HepG2 (cell line): ENCODE measurements around the gene FUT1. TPM values are rescaled to one million over a fixed set of nuclear protein-coding genes. Genes with fewer than 3 reads are reported as not detected.
A peak's percentile ranks its signal among the peaks of the same experiment; 100 is the strongest.

Source experiments
- ATAC-seq: fragments of 200-7000 bp; cut with Tn5 transposase; 3 replicates; pipeline ENCODE4 v1.9.1; 2020; ENCODE audit warnings: mild to moderate bottlenecking, moderate library complexity
- BruUV-seq: library from RNA; stranded (reverse); fragments of 400-500 nt; replicated peaks from 2 replicates; lab custom pipeline; 2021; lab: Mats Ljungman, UMichigan
- CTCF ChIA-PET: fragments of 300-600 bp; formaldehyde crosslinking; extraction: SDS; loops from one replicate; lab custom pipeline; 2021; ENCODE audit warnings: low total read pairs, inconsistent platforms, low intra/inter-chr PET ratio; lab: Yijun Ruan, JAX
- POLR2A ChIA-PET: fragments of 350-600 bp; sonication (Branson Sonifier 250); formaldehyde crosslinking; loops from one replicate; lab custom pipeline; 2020; ENCODE audit warnings: antibody characterized with exemption, inconsistent platforms; lab: Yijun Ruan, JAX
- DNase-seq: peaks from one replicate; pipeline ENCODE4 v3.0.0-alpha.2; 2015; ENCODE audit warnings: low spot score
- FAIRE-seq: peaks from 3 replicates; lab custom pipeline; 2011; peaks lifted over from hg19 to GRCh38; lab: Jason Lieb, UNC
- H2AFZ ChIP-seq: one replicate; pipeline ENCODE4 v1.6.1; 2011; ENCODE audit warnings: low read length, inconsistent platforms
- H3K27ac ChIP-seq: fragments of 300-600 bp; 3 replicates; pipeline ENCODE4 v1.8.0; 2011; ENCODE audit warnings: mixed run types, mild to moderate bottlenecking, mixed read lengths, low read length, inconsistent platforms; ENCODE audit not compliant: insufficient read depth; ENCODE audit errors: extremely low read length
- H3K27me3 ChIP-seq, 2 experiments: fragments of 200-600 bp in 1 of 2; 2 replicates in 1 of 2; 3 replicates in 1 of 2; pipeline versions ENCODE4 v1.6.0 to v1.8.0; 2011; ENCODE audit warnings: low read length in 2 of 2, mild to moderate bottlenecking in 2 of 2, moderate library complexity in 2 of 2, inconsistent platforms in 1 of 2; ENCODE audit not compliant: insufficient read depth in 2 of 2, control insufficient read depth in 1 of 2
- H3K36me3 ChIP-seq, 2 experiments: fragments of 200-600 bp in 1 of 2; replicated peaks in 1 of 2; 2 replicates in 1 of 2; 3 replicates in 1 of 2; pipeline versions ENCODE4 v1.5.1 to v1.8.0; 2011; ENCODE audit warnings: low read length in 2 of 2, inconsistent platforms in 1 of 2; ENCODE audit not compliant: insufficient read depth in 2 of 2, control insufficient read depth in 1 of 2
- H3K4me1 ChIP-seq: 2 replicates; pipeline ENCODE4 v1.5.1; 2012; ENCODE audit warnings: low read length, inconsistent platforms; ENCODE audit not compliant: insufficient read depth
- H3K4me2 ChIP-seq: 2 replicates; pipeline ENCODE4 v1.6.0; 2011; ENCODE audit warnings: low read depth, low read length, inconsistent platforms
- H3K4me3 ChIP-seq, 3 experiments: fragments of 200-600 bp in 1 of 3; sonication (generic), shearing (Covaris generic) in 1 of 3; replicated peaks in 1 of 3; 2 replicates each; pipeline ENCODE4 v1.5.1; 2011 to 2016; ENCODE audit warnings: low read length in 3 of 3, inconsistent platforms in 2 of 3, low read depth in 2 of 3, mild to moderate bottlenecking in 2 of 3, control low read depth in 1 of 3, mixed read lengths in 1 of 3; ENCODE audit not compliant: insufficient read depth in 1 of 3
- H3K79me2 ChIP-seq: one replicate; pipeline ENCODE4 v1.6.1; 2011; ENCODE audit warnings: low read length, inconsistent platforms; ENCODE audit not compliant: insufficient read depth
- H3K9ac ChIP-seq: 2 replicates; pipeline ENCODE4 v1.6.0; 2011; ENCODE audit warnings: mild to moderate bottlenecking, low read depth, low read length, inconsistent platforms; ENCODE audit not compliant: insufficient read depth
- H3K9me3 ChIP-seq: 2 replicates; pipeline ENCODE4 v1.5.1; 2012; ENCODE audit warnings: mild to moderate bottlenecking, low read length
- H4K20me1 ChIP-seq: 2 replicates; pipeline ENCODE4 v1.6.0; 2011; ENCODE audit warnings: inconsistent platforms, mild to moderate bottlenecking, low read length, moderate library complexity; ENCODE audit not compliant: insufficient read depth
- ATF1 ChIP-seq: IDR thresholded peaks from 2 replicates; pipeline ENCODE4 v1.6.1; 2016; ENCODE audit warnings: mild to moderate bottlenecking, control low read depth
- E2F2 ChIP-seq: sonication (generic); formaldehyde crosslinking; IDR thresholded peaks from 2 replicates; pipeline ENCODE4 v1.4.0; 2020; ENCODE audit warnings: missing genetic modification reagents, borderline replicate concordance
- PRDM15 ChIP-seq: sonication (generic); formaldehyde crosslinking; IDR thresholded peaks from 2 replicates; pipeline ENCODE4 v1.4.0; 2020; ENCODE audit warnings: missing genetic modification reagents
- ZNF225 ChIP-seq: sonication (generic); formaldehyde crosslinking; IDR thresholded peaks from 2 replicates; pipeline ENCODE4 v1.4.0; 2020; ENCODE audit warnings: mild to moderate bottlenecking, missing genetic modification reagents
- ZNF75D ChIP-seq: sonication (generic); formaldehyde crosslinking; IDR thresholded peaks from 2 replicates; pipeline ENCODE4 v1.8.1; 2023; ENCODE audit warnings: missing genetic modification reagents, mild to moderate bottlenecking, borderline replicate concordance
- ZSCAN12 ChIP-seq: sonication (generic); formaldehyde crosslinking; IDR thresholded peaks from 2 replicates; pipeline ENCODE4 v1.9.0; 2021; ENCODE audit warnings: mild to moderate bottlenecking, missing genetic modification reagents
- WGBS: methylation state at CpG from one replicate; pipeline ENCODE4 v1.1.6; 2017; ENCODE audit warnings: low lambda C conversion rate; 5-methylcytosine and 5-hydroxymethylcytosine counted together
- in situ Hi-C: cut with HindIII; loops from 2 replicates; pipeline ENCODE4 v1.10.0; 2017; ENCODE audit warnings: low pct_unique_long_range_greater_than_20kb; ENCODE audit not compliant: extremely low pct_ligation_motif_present
- intact Hi-C: fragments of 100-400 bp; cut with micrococcal nuclease; formaldehyde crosslinking; loops from one replicate; pipeline ENCODE4 v1.10.0; 2022; ENCODE audit not compliant: unreplicated experiment
- polyA plus RNA-seq, 8 experiments: library from polyadenylated mRNA; depleted of rRNA in 3 of 8; stranded (reverse) in 7 of 8; unstranded in 1 of 8; fragments of >200 nt; fragmentation: Illumina TruSeq in 4 of 8; extraction: Trizol in 4 of 8; gene quantifications; 2 replicates each; pipeline versions ENCODE4 v1.2.1 to v1.2.3, GENCODE V29; 2011 to 2016; ENCODE audit warnings: low read depth in 4 of 8, missing spikeins in 1 of 8, mixed read lengths in 1 of 8; ENCODE audit not compliant: insufficient read depth in 1 of 8
- total RNA-seq, 5 experiments: library from RNA; depleted of rRNA; stranded (reverse); fragments of >200 nt; fragmentation: Illumina TruSeq; extraction: Trizol; gene quantifications; 2 replicates each; pipeline ENCODE4 v1.2.3, GENCODE V29; 2016; ENCODE audit warnings: low read depth in 1 of 5
- TF ChIP-seq, protein P1 (sequence below), 2 experiments: sonication (generic) in 1 of 2; formaldehyde crosslinking in 1 of 2; IDR thresholded peaks; 2 replicates each; pipeline versions ENCODE4 v1.4.0 to v1.6.1; 2018 to 2020; ENCODE audit warnings: missing genetic modification reagents in 2 of 2, borderline replicate concordance in 1 of 2, low read depth in 1 of 2, mild to moderate bottlenecking in 1 of 2, missing biosample characterization in 1 of 2

FUT1 gene
- total and polyA plus RNA-seq, 2 of the 13 experiments (the other 11 are each of a cell fraction or from before 2014, with no cell fraction given) = 0.07 to 1.1 TPM

- intact Hi-C loops (no loop called here), in situ Hi-C loops (no loop called here)
- Histone ChIP-seq H3K9me3 (no peaks in the 10 kb centered on the region), H3K27me3 (peaks cover 0 to 1% of the 10 kb centered on the region in 2 experiments; a peak in 1 of 5 replicates), H4K20me1 (no peaks in the 10 kb centered on the region), H3K36me3 (no peaks in the 10 kb centered on the region), H3K4me2 (peak overlapping the region; percentile 40; the same call in 1 of the 2 replicates), H3K9ac (no peak overlapping the region), H3K27ac (no peak overlapping the region), H2AFZ (no peak overlapping the region), H3K4me3 (no peak overlapping the region), H3K4me1 (peaks cover 56% of the 10 kb centered on the region), H3K79me2 (no peaks in the 10 kb centered on the region)
- TF ChIP-seq ZNF225 (CRISPR knock-in tag) (no peak), ATF1 (CRISPR knock-in tag) (no peak), E2F2 (CRISPR knock-in tag) (no peak), ZNF75D (CRISPR knock-in tag) (no peak), ZSCAN12 (no peak), PRDM15 (CRISPR knock-in tag) (no peak)
- TF ChIP-seq, protein P1, sequence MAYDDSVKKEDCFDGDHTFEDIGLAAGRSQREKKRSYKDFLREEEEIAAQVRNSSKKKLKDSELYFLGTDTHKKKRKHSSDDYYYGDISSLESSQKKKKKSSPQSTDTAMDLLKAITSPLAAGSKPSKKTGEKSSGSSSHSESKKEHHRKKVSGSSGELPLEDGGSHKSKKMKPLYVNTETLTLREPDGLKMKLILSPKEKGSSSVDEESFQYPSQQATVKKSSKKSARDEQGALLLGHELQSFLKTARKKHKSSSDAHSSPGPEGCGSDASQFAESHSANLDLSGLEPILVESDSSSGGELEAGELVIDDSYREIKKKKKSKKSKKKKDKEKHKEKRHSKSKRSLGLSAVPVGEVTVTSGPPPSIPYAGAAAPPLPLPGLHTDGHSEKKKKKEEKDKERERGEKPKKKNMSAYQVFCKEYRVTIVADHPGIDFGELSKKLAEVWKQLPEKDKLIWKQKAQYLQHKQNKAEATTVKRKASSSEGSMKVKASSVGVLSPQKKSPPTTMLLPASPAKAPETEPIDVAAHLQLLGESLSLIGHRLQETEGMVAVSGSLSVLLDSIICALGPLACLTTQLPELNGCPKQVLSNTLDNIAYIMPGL (CRISPR knock-in tag; IDR thresholded peaks at IDR 0.05; ENCODE audit: borderline replicate concordance in 1 of 2, low read depth in 1 of 2) = no peak
- BruUV-seq = no TSS peak
- ChIA-PET CTCF (no interaction called here), POLR2A (interaction anchor here (1.4 kb wide), 1 partner anchor 19 kb away, joined by 3 read pairs; no protein-coding TSS in a partner anchor)
- WGBS = 96% methylated on average over 8 of the region's 11 CpGs
- DNase-seq (no peak), ATAC-seq (no peak), FAIRE-seq (no peak)
Measured at GRCh38 chr19:48742096-48742495, 10.3 kb downstream of the FUT1 start.
